Stimulated activated effector memory CD8-positive, alpha-beta T cell treated with anti-CD3 and anti-CD28 coated beads, Interleukin-12 subunit alpha, Interleukin-12 subunit beta, amount 100 ng/mL, for 72 hours (primary cell): ENCODE results near the gene TNNT3.

ENCODE experiments used
- ATAC-seq: fragments of 150-1000 bp; cut with Tn5 transposase; 2 replicates; pipeline ENCODE4 v1.10.0; 2021
- DNase-seq, 2 donors: peaks; one replicate each; pipeline ENCODE4 v3.0.0; 2021 to 2022; ENCODE audit warnings: low spot score in 2 of 2
- H3K27ac Mint-ChIP-seq: one replicate; pipeline ENCODE4 v1.8.0; 2022; ENCODE audit warnings: mild to moderate bottlenecking, mixed read lengths
- H3K36me3 Mint-ChIP-seq: one replicate; pipeline ENCODE4 v1.8.0; 2022; ENCODE audit warnings: mild to moderate bottlenecking, mixed read lengths
- H3K4me1 Mint-ChIP-seq: one replicate; pipeline ENCODE4 v1.8.0; 2022; ENCODE audit warnings: mixed read lengths
- H3K4me3 Mint-ChIP-seq: one replicate; pipeline ENCODE4 v1.8.0; 2022; ENCODE audit warnings: mild to moderate bottlenecking, mixed read lengths
- H3K9me3 Mint-ChIP-seq: one replicate; pipeline ENCODE4 v1.8.0; 2022; ENCODE audit warnings: mixed read lengths

TNNT3 gene

GRCh38 chr11:1966531-1966930 lies 47.0 kb downstream of the TNNT3 start:
- Mint-ChIP-seq H3K36me3 (no peaks in the 10 kb centered on the region), H3K27ac (no peak overlapping the region), H3K4me1 (no peaks in the 10 kb centered on the region), H3K9me3 (no peaks in the 10 kb centered on the region), H3K4me3 (no peak overlapping the region)
- DNase-seq = no peak
- ATAC-seq = no peak

- DNase-seq = no peak
- ATAC-seq = no peak
- H3K4me1 Mint-ChIP-seq = no peaks in the 10 kb centered on the region
- no peak overlapping the region for H3K4me3 Mint-ChIP-seq
- H3K36me3 Mint-ChIP-seq = no peaks in the 10 kb centered on the region
- no peak overlapping the region for H3K27ac Mint-ChIP-seq
- no peaks in the 10 kb centered on the region for H3K9me3 Mint-ChIP-seq
Observed at GRCh38 chr11:1967641-1968225, 48.2 kb downstream of the TNNT3 start.

GRCh38 chr11:1968454-1969002 lies 49.0 kb downstream of the TNNT3 start:
- Mint-ChIP-seq H3K4me3 (no peak overlapping the region), H3K9me3 (no peaks in the 10 kb centered on the region)
- no peak for ATAC-seq

GRCh38 chr11:1969035-1969434 lies 49.5 kb downstream of the TNNT3 start:
- DNase-seq (no peak), ATAC-seq (no peak)
- Mint-ChIP-seq H3K4me1 (no peaks in the 10 kb centered on the region), H3K27ac (no peak overlapping the region), H3K4me3 (no peak overlapping the region), H3K9me3 (no peaks in the 10 kb centered on the region), H3K36me3 (no peaks in the 10 kb centered on the region)

More at GRCh38 chr11:1968454-1969002, 49.0 kb downstream of the TNNT3 start:
- H3K27ac Mint-ChIP-seq = no peak overlapping the region
- peak in 1 of 2 donors; percentile 25 for DNase-seq
- H3K4me1 Mint-ChIP-seq = no peaks in the 10 kb centered on the region
- H3K36me3 Mint-ChIP-seq = no peaks in the 10 kb centered on the region

- no peaks in the 10 kb centered on the region for H3K9me3 Mint-ChIP-seq
- no peak overlapping the region for H3K27ac Mint-ChIP-seq
- no peaks in the 10 kb centered on the region for H3K4me1 Mint-ChIP-seq
Observed at GRCh38 chr11:1969776-1970175, 50.3 kb downstream of the TNNT3 start.

GRCh38 chr11:1970956-1971355 lies 51.5 kb downstream of the TNNT3 start:
- no peaks in the 10 kb centered on the region for H3K4me1 Mint-ChIP-seq
- H3K36me3 Mint-ChIP-seq = no peaks in the 10 kb centered on the region
- H3K4me3 Mint-ChIP-seq = no peak overlapping the region
- no peaks in the 10 kb centered on the region for H3K9me3 Mint-ChIP-seq
- DNase-seq (peak in 1 of 2 donors; percentile 10), ATAC-seq (no peak)
- no peak overlapping the region for H3K27ac Mint-ChIP-seq

More at GRCh38 chr11:1969776-1970175, 50.3 kb downstream of the TNNT3 start:
- DNase-seq (no peak), ATAC-seq (no peak)
- Mint-ChIP-seq H3K36me3 (no peaks in the 10 kb centered on the region), H3K4me3 (no peak overlapping the region)

GRCh38 chr11:1975185-1975584 lies 55.7 kb downstream of the TNNT3 start:
- no peaks in the 10 kb centered on the region for H3K36me3 Mint-ChIP-seq
- no peaks in the 10 kb centered on the region for H3K4me1 Mint-ChIP-seq
- no peak overlapping the region for H3K27ac Mint-ChIP-seq
- ATAC-seq (no peak), DNase-seq (no peak)
- no peak overlapping the region for H3K4me3 Mint-ChIP-seq
- no peaks in the 10 kb centered on the region for H3K9me3 Mint-ChIP-seq

GRCh38 chr11:1978720-1979473 lies 59.4 kb downstream of the TNNT3 start:
- no peaks in the 10 kb centered on the region for H3K4me1 Mint-ChIP-seq
- no peaks in the 10 kb centered on the region for H3K36me3 Mint-ChIP-seq
- no peak overlapping the region for H3K4me3 Mint-ChIP-seq
- no peak overlapping the region for H3K27ac Mint-ChIP-seq
- H3K9me3 Mint-ChIP-seq = no peaks in the 10 kb centered on the region
- peak in 1 of 2 donors; percentile 10 for DNase-seq
- peak; percentile 45 for ATAC-seq

GRCh38 chr11:1979607-1980006 lies 60.1 kb downstream of the TNNT3 start:
- no peaks in the 10 kb centered on the region for H3K36me3 Mint-ChIP-seq
- H3K9me3 Mint-ChIP-seq = no peaks in the 10 kb centered on the region
- H3K27ac Mint-ChIP-seq = no peak overlapping the region
- DNase-seq (peak in 1 of 2 donors; percentile 4), ATAC-seq (no peak)
- H3K4me1 Mint-ChIP-seq = no peaks in the 10 kb centered on the region
- no peak overlapping the region for H3K4me3 Mint-ChIP-seq

GRCh38 chr11:1982873-1983600 lies 63.5 kb downstream of the TNNT3 start:
- no peaks in the 10 kb centered on the region for H3K9me3 Mint-ChIP-seq
- H3K4me1 Mint-ChIP-seq = no peaks in the 10 kb centered on the region
- H3K4me3 Mint-ChIP-seq = no peak overlapping the region
- ATAC-seq = no peak
- H3K27ac Mint-ChIP-seq = no peak overlapping the region
- DNase-seq = no peak
- no peaks in the 10 kb centered on the region for H3K36me3 Mint-ChIP-seq

GRCh38 chr11:1983601-1983961 lies 64.1 kb downstream of the TNNT3 start:
- Mint-ChIP-seq H3K4me3 (no peak overlapping the region), H3K4me1 (no peaks in the 10 kb centered on the region), H3K36me3 (no peaks in the 10 kb centered on the region), H3K9me3 (no peaks in the 10 kb centered on the region), H3K27ac (no peak overlapping the region)
- ATAC-seq = no peak
- DNase-seq = peak in 1 of 2 donors; percentile 22

- Mint-ChIP-seq H3K4me3 (no peak overlapping the region), H3K9me3 (no peaks in the 10 kb centered on the region), H3K27ac (no peak overlapping the region), H3K36me3 (no peaks in the 10 kb centered on the region), H3K4me1 (no peaks in the 10 kb centered on the region)
- ATAC-seq = no peak
- DNase-seq = no peak
Observed at GRCh38 chr11:1987024-1987423, 67.5 kb downstream of the TNNT3 start.

- DNase-seq (no peak), ATAC-seq (no peak)
- Mint-ChIP-seq H3K4me3 (no peak overlapping the region), H3K27ac (no peak overlapping the region), H3K36me3 (no peaks in the 10 kb centered on the region), H3K4me1 (no peaks in the 10 kb centered on the region), H3K9me3 (no peaks in the 10 kb centered on the region)
Observed at GRCh38 chr11:1988174-1988573, 68.7 kb downstream of the TNNT3 start.
